Limb (tissue), 2 donors: ENCODE data around the gene CTNND1.
"Not testable (repeated sequence)": the region's sequence is repeated elsewhere in the genome, so short reads cannot be mapped to it uniquely, and the experiment has no call there.

Experiments used
- DNase-seq, 2 donors: peaks; one replicate each; pipeline ENCODE4 v3.0.0-alpha.2; 2016; ENCODE audit errors: extremely low spot score in 2 of 2

The CTNND1 gene

GRCh38 chr11:57791321-57792059 lies 29.9 kb downstream of the CTNND1 start:
- DNase-seq, result no peak

- DNase-seq, result no peak
These were observed 30.5 kb downstream of the CTNND1 start for GRCh38 chr11:57792060-57792541.

- DNase-seq, result no peak
These were observed 31.3 kb downstream of the CTNND1 start for GRCh38 chr11:57792870-57793269.

GRCh38 chr11:57793351-57794115 lies 31.9 kb downstream of the CTNND1 start:
- DNase-seq, result no peak

GRCh38 chr11:57798905-57799559 lies 37.4 kb downstream of the CTNND1 start:
- no peak for DNase-seq

- peak in 1 of 2 donors; percentile 69 for DNase-seq
These were observed 39.0 kb downstream of the CTNND1 start for GRCh38 chr11:57800444-57801182.

- no peak for DNase-seq
These were observed 39.5 kb downstream of the CTNND1 start for GRCh38 chr11:57801183-57801485.

GRCh38 chr11:57802411-57802810 lies 40.8 kb downstream of the CTNND1 start:
- no peak for DNase-seq

- no peak for DNase-seq
These were observed 42.9 kb downstream of the CTNND1 start for GRCh38 chr11:57804466-57804865.

- no peak for DNase-seq
These were observed 44.2 kb downstream of the CTNND1 start for GRCh38 chr11:57805780-57806179.

GRCh38 chr11:57812634-57813033 lies 51.0 kb downstream of the CTNND1 start:
- DNase-seq, result no peak

GRCh38 chr11:57815476-57815875 lies 53.9 kb downstream of the CTNND1 start:
- no peak for DNase-seq

- DNase-seq, result no peak
These were observed 54.3 kb downstream of the CTNND1 start for GRCh38 chr11:57815877-57816276.

GRCh38 chr11:57818812-57819211 lies 57.2 kb downstream of the CTNND1 start:
- DNase-seq, result no peak

- DNase-seq, result no peak
These were observed 57.8 kb downstream of the CTNND1 start for GRCh38 chr11:57819252-57819979.

GRCh38 chr11:57823859-57824258 lies 62.3 kb downstream of the CTNND1 start:
- DNase-seq, result no peak

- no peak for DNase-seq
These were observed 73.2 kb downstream of the CTNND1 start for GRCh38 chr11:57834852-57835251.

- DNase-seq, result not testable (repeated sequence)
These were observed 77.0 kb downstream of the CTNND1 start for GRCh38 chr11:57838609-57839008.

GRCh38 chr11:57842873-57843272 lies 81.3 kb downstream of the CTNND1 start:
- DNase-seq, result no peak

- no peak for DNase-seq
These were observed 106.4 kb downstream of the CTNND1 start for GRCh38 chr11:57867966-57868365.

GRCh38 chr11:57868491-57868890 lies 106.9 kb downstream of the CTNND1 start:
- no peak for DNase-seq
